Activated T-cell treated with anti-CD3 and anti-CD28 coated beads, Interleukin-2, amount 50 U/mL, for 1 hour (primary cell): Measurements from ENCODE around the gene PCNT.
"Not testable (repeated sequence)": the region's sequence is repeated elsewhere in the genome, so short reads cannot be mapped to it uniquely, and the experiment has no call there.

Source experiments
- DNase-seq: peaks from one replicate; pipeline ENCODE4 v3.0.0-alpha.2; 2020

PCNT gene

DNA sequence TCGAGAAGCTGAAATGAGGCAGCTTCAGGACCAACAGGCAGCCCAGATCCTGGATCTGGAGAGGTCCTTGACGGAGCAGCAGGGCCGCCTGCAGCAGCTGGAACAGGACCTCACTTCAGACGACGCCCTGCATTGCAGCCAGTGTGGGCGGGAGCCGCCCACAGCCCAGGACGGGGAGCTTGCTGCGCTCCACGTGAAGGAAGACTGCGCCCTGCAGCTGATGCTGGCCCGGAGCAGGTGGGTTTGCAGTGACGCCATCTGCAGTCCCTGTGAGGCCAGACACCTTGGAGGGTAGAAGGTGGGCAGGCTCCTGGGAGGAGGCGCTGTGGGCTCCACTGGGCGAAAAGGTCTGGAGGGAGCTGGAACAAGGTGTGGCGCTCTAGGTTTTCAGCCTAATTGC is 39.7 kb downstream of the PCNT start:
- no peak for DNase-seq

DNA sequence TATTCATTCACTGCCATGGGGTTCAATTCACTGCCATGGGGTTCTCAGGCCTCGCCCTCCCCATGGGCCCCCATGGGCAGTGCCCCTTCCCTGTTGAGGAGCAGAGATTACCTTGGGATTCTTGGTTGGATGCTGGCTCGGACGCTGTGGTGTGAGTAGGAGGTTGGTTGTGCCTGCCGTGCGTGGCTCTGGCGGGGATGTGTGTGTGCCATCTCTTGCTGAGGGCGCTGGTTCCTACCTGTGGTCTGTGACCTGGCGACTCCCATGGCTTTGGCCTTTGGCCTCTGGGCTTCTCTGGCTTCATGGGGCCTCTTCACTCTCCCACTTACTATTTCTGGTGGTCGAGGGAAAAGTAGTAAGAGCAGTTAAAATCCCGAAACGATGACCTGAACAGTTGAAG is 42.1 kb downstream of the PCNT start:
- no peak for DNase-seq

DNA sequence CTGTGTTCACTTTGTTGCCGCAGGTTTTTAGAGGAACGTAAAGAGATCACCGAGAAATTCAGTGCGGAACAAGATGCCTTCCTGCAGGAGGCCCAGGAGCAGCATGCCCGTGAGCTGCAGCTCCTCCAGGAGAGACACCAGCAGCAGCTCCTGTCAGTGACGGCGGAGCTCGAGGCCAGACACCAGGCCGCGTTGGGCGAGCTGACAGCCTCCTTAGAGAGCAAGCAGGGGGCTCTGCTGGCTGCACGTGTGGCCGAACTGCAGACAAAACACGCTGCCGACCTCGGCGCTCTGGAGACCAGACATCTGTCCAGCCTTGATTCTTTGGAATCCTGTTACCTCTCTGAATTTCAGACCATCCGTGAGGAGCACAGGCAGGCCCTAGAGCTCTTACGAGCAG is 42.6 kb downstream of the PCNT start:
- DNase-seq, result no peak

DNA sequence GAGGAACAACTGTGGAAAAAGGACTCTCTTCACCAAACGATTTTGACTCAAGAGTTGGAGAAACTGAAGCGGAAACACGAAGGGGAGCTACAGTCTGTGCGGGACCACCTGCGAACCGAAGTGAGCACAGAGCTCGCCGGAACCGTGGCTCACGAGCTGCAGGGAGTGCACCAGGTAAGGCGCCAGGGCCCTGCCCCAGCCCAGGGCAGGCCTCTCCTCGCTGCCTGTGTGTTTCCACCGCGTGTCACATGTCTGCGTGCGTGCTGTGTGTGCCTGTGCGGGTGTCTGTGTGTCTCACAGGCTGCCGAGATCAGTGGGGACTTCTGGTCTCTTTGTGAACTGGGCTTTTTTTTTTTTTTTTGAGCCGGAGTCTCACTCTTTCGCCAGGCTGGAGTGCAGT is 43.0 kb downstream of the PCNT start:
- no peak for DNase-seq

DNA sequence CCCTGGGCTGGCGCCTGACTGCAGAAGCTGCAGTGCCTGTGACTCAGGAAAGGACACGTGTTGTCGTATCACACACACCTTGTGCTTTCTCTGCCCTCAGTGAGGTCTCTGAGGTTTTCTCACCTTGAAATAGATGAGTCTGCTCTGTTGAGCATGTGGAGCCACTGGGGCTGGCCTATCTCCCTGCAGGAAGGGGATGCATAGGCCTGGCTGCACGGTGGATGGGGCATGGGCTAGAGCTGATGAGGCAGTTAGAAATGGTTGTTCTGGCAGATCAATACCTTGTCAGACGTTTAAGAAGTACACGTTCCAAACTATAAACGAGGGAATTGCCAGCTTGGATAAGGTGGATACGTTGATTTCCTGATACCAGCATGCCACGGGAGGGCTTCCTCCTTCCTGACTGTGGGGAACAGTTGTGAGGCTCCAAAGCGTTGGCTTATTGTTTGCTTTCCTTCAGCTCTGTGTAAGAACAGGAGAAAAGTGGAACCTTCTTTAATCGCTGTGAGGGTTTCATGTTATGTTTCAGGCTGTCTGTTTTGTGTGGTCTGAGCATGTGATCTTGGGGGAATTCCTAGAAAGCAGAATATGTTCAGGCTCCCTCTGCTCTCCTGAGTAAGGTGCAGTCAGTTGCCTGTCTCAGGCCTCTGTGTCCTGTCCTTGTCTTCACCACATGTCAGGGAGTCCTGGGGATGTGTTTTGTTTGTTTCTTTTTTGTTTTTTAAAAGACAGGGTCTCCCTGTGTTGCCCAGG is 44.8 kb downstream of the PCNT start:
- DNase-seq, result peak; percentile 28

- no peak for DNase-seq
Measured at GRCh38 chr21:46369520-46370235, 45.7 kb downstream of the PCNT start.

GRCh38 chr21:46371204-46372013 is 47.5 kb downstream of the PCNT start:
- no peak for DNase-seq

- DNase-seq, result no peak
Measured at GRCh38 chr21:46372014-46372485, 48.1 kb downstream of the PCNT start.

- DNase-seq, result not testable (repeated sequence)
Measured at GRCh38 chr21:46372947-46373346, 49.0 kb downstream of the PCNT start.

- DNase-seq, result no peak
Measured at GRCh38 chr21:46374761-46375389, 50.9 kb downstream of the PCNT start.

DNA sequence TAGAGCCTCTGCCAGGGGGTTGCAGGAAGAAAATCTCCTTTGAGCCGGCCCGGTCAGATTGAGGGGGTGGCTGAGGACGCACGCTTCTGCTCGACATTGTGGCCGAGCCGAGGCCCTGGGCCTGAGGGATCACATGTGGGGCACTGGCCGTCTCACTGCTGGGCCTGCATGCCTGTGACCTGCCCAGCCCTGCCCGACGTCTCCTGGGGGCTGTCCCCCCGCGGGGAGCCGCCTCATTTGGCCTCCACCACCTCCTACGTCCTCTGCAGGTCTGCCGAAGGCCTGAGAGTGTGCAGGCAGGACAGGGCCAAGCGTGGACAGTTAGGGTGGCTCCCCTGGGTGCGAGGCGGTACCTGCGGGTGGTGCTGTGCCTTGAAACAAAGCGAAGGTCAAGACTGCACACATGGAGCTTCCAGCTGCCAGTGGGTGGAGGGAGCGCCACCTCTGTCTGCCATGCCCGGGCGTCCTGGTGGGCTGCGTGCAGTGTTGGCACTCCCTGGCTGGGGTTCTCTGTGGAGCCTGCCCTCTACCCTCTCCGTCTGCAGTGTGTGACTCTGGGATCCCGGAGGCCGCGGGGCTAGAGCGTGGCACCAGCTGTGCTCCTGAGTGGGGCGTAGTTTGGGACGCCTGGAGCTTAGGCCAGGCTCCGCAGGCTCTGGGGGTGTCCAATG is 51.7 kb downstream of the PCNT start:
- no peak for DNase-seq

GRCh38 chr21:46376231-46376628 is 52.3 kb downstream of the PCNT start:
- no peak for DNase-seq

DNA sequence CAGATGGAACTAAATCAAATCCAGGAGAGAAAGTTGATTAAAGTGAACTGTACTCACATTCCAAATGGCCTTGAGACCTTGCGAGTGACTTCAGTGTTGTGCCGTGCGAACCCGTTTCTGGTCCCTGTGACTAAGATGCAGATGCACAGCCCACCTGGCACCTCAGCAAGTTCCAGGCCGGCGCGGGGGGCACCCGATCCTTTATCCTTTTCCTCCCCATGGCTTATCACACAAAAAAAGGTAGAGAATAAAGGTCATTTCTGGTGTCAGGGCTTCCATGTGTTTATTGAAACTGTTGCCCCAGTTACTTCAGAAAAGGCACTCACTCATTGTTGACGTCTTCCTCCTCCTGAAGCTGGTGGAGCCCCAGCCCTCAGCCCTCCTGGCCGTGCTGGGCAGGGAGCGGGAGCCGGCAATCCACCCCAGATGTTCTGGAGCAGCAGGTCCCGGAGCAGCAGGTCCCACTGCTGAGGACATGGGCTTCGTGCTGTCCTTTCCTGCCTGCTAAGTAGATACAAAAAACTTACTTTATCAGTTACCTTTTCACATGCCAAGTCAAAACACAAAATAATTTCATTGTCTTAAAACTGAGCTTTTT is 53.0 kb downstream of the PCNT start:
- no peak for DNase-seq

- DNase-seq, result no peak
Measured at GRCh38 chr21:46377789-46378188, 53.8 kb downstream of the PCNT start.

DNA sequence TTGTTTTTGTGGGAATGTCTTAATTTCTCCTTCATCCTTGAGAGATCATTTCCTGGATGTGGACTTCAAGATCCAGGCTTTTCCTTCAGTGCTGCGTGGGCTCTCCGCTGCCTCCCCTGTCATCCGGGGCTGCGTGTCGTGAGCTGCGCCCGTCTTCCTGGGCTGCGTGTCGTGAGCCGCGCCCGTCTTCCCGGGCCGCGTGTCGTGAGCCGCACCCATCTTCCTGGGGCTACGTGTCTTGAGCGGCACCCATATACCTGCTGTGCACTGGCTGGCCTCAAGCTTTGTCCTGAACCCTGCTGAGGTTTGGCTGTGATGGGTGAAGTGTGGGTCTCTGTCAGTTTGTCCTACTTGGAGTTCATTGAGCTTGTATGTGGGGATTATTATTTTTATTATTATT is 55.1 kb downstream of the PCNT start:
- DNase-seq, result no peak

DNA sequence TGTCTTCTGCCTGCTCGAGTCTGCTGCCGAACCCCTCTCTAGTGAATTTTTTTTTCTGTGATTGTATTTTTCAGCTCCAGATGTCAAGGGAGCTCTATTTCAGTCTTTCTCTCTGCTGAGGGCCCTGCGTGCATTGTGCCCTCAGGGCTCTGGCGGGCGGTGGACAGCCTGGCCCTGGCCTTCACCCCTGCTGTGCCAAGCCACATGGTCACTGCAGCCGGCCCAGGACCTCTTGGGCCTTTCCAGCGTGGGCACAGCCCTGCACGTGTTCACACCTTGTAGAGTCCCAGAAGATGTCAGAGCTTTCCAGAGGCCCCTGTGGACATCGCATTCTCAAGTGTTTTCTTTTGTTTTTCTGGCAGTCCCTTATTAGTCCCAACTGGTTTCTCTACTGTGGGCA is 55.7 kb downstream of the PCNT start:
- no peak for DNase-seq

- no peak for DNase-seq
Measured at GRCh38 chr21:46381541-46381940, 57.6 kb downstream of the PCNT start.

DNA sequence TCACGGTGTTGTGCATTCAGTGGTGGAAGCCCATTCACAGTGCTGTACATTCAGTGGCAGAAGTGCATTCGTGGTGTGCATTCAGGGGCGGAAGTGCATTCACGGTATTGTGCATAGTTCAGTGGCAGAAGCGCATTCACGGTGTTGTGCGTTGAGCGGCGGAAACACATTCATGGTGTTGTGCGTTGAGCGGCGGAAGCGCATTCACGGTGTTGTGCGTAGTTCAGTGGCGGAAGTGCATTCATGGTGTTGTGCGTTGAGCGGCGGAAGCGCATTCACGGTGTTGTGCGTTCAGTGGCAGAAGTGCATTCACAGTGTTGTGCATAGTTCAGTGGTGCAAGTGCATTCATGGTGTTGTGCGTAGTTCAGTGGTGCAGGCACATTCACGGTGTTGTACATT is 60.6 kb downstream of the PCNT start:
- no peak for DNase-seq

- DNase-seq, result no peak
Measured at GRCh38 chr21:46385846-46386733, 62.1 kb downstream of the PCNT start.

DNA sequence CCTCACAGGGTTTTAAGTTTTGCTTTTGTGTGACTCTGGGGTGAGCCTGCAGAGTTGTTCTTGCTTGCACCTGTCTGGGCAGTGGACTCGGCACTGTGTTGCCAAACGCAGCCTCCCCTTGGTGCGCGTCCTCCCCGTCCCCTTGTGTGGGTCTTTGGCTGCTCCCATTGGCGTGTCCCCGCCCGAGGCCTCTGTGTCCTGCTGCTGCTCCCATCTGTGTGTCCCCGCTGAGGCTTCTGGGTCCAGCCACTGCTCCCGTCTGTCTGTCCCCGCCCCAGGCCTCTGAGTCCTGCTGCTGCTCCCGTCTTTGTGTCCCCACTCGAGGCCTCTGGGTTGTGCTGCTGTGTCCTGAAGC is 62.8 kb downstream of the PCNT start:
- no peak for DNase-seq

- DNase-seq, result no peak
Measured at GRCh38 chr21:46388206-46388880, 64.4 kb downstream of the PCNT start.
